WTC11 (cell line): Measurements from ENCODE around the gene ZNF606. TPM values are rescaled to one million over a fixed set of nuclear protein-coding genes. Genes with fewer than 3 reads are reported as not detected.

Experiments used
- ATAC-seq: fragments of 200-7000 bp; cut with Tn5 transposase; 2 replicates; pipeline ENCODE4 v1.10.0; 2021; ENCODE audit warnings: mild to moderate bottlenecking, moderate library complexity
- CTCF ChIA-PET: fragments of 300-600 bp; sonication (Branson Sonifier 250); formaldehyde crosslinking; loops from one replicate; lab custom pipeline; 2021; ENCODE audit warnings: antibody characterized with exemption; lab: Charles Lee
- POLR2A ChIA-PET: fragments of 350-600 bp; sonication (Branson Sonifier 250); formaldehyde crosslinking; loops from one replicate; lab custom pipeline; 2021; ENCODE audit warnings: antibody characterized with exemption; lab: Charles Lee
- DNase-seq: peaks from one replicate; pipeline ENCODE4 v3.0.0; 2021; ENCODE audit warnings: low spot score
- H3K27ac Mint-ChIP-seq: 2 replicates; pipeline ENCODE4 v1.8.0; 2021; ENCODE audit warnings: mixed read lengths
- H3K27me3 Mint-ChIP-seq: 2 replicates; pipeline ENCODE4 v1.8.0; 2021; ENCODE audit warnings: low read depth, mild to moderate bottlenecking, moderate library complexity, mixed read lengths
- H3K36me3 Mint-ChIP-seq: 2 replicates; pipeline ENCODE4 v1.8.0; 2021; ENCODE audit warnings: mixed read lengths
- H3K4me1 Mint-ChIP-seq: 2 replicates; pipeline ENCODE4 v1.8.0; 2022; ENCODE audit warnings: mixed read lengths
- H3K4me3 Mint-ChIP-seq: 2 replicates; pipeline ENCODE4 v1.8.0; 2021; ENCODE audit warnings: mild to moderate bottlenecking, moderate library complexity, mixed read lengths
- H3K9me3 Mint-ChIP-seq: 2 replicates; pipeline ENCODE4 v1.8.0; 2021; ENCODE audit warnings: mixed read lengths
- ATF1 ChIP-seq: sonication (generic); formaldehyde crosslinking; IDR thresholded peaks from 2 replicates; pipeline ENCODE4 v1.8.1; 2023; ENCODE audit warnings: mild to moderate bottlenecking, moderate library complexity, missing genetic modification reagents
- CBFB ChIP-seq: sonication (generic); formaldehyde crosslinking; IDR thresholded peaks from 2 replicates; pipeline ENCODE4 v1.8.1; 2022; ENCODE audit warnings: mild to moderate bottlenecking, low read depth, missing genetic modification reagents
- CREB1 ChIP-seq: sonication (generic); formaldehyde crosslinking; IDR thresholded peaks from 2 replicates; pipeline ENCODE4 v1.8.0; 2023; ENCODE audit warnings: mild to moderate bottlenecking, missing genetic modification reagents
- E2F4 ChIP-seq: sonication (generic); formaldehyde crosslinking; IDR thresholded peaks from 2 replicates; pipeline ENCODE4 v1.8.1; 2022; ENCODE audit warnings: low read depth, mild to moderate bottlenecking, moderate library complexity, missing genetic modification reagents, borderline replicate concordance
- ELF4 ChIP-seq: sonication (generic); formaldehyde crosslinking; IDR thresholded peaks from 2 replicates; pipeline ENCODE4 v1.8.1; 2022; ENCODE audit warnings: low read depth, mild to moderate bottlenecking, moderate library complexity, missing genetic modification reagents
- FOXJ3 ChIP-seq: sonication (generic); formaldehyde crosslinking; IDR thresholded peaks from 2 replicates; pipeline ENCODE4 v1.9.0; 2021; ENCODE audit warnings: missing genetic modification reagents, mild to moderate bottlenecking, borderline replicate concordance
- GRHL2 ChIP-seq: fragments of 250-450 bp; sonication (Bioruptor Pico); IDR thresholded peaks from 2 replicates; pipeline ENCODE4 v1.8.0; 2022; ENCODE audit warnings: mild to moderate bottlenecking, moderate library complexity; ENCODE audit not compliant: insufficient replicate concordance, severe bottlenecking
- JUN ChIP-seq: sonication (generic); formaldehyde crosslinking; IDR thresholded peaks from 2 replicates; pipeline ENCODE4 v1.8.0; 2023; ENCODE audit warnings: mild to moderate bottlenecking, missing genetic modification reagents
- MYBL2 ChIP-seq: sonication (generic); formaldehyde crosslinking; IDR thresholded peaks from 2 replicates; pipeline ENCODE4 v1.8.1; 2023; ENCODE audit warnings: mild to moderate bottlenecking, moderate library complexity, missing genetic modification reagents
- NFE2L1 ChIP-seq: sonication (generic); formaldehyde crosslinking; IDR thresholded peaks from 2 replicates; pipeline ENCODE4 v1.8.1; 2023; ENCODE audit warnings: missing genetic modification reagents
- PRDM15 ChIP-seq: sonication (generic); formaldehyde crosslinking; IDR thresholded peaks from 2 replicates; pipeline ENCODE4 v1.8.0; 2022; ENCODE audit warnings: missing genetic modification reagents
- SMAD3 ChIP-seq: sonication (generic); formaldehyde crosslinking; IDR thresholded peaks from 2 replicates; pipeline ENCODE4 v1.8.0; 2022; ENCODE audit warnings: missing genetic modification reagents, mild to moderate bottlenecking, borderline replicate concordance
- TP53 ChIP-seq: sonication (generic); formaldehyde crosslinking; IDR thresholded peaks from 2 replicates; pipeline ENCODE4 v1.8.1; 2023; ENCODE audit warnings: mild to moderate bottlenecking, missing genetic modification reagents
- ZBTB43 ChIP-seq: sonication (generic); formaldehyde crosslinking; IDR thresholded peaks from 2 replicates; pipeline ENCODE4 v1.8.1; 2023; ENCODE audit warnings: mild to moderate bottlenecking, missing genetic modification reagents
- ZNF219 ChIP-seq: sonication (generic); formaldehyde crosslinking; IDR thresholded peaks from 2 replicates; pipeline ENCODE4 v1.8.0; 2023; ENCODE audit warnings: missing genetic modification reagents, mild to moderate bottlenecking, borderline replicate concordance
- ZNF425 ChIP-seq: fragments of 250-450 bp; sonication (Bioruptor Pico); conservative IDR thresholded peaks from 2 replicates; pipeline ENCODE4 v1.9.0; 2021; ENCODE audit warnings: mild to moderate bottlenecking
- ZNF532 ChIP-seq: fragments of 250-450 bp; sonication (Bioruptor Pico); IDR thresholded peaks from 2 replicates; pipeline ENCODE4 v1.9.0; 2021; ENCODE audit warnings: mild to moderate bottlenecking, borderline replicate concordance
- total RNA-seq: library from RNA; stranded (reverse); gene quantifications from 3 replicates; pipeline ENCODE4 v1.2.3, GENCODE V29; 2021
- TF ChIP-seq, protein P1 (sequence below): fragments of 250-450 bp; sonication (Bioruptor Pico); IDR thresholded peaks from 2 replicates; pipeline ENCODE4 v1.9.0; 2021; ENCODE audit warnings: mild to moderate bottlenecking
- TF ChIP-seq, protein P2 (sequence below): sonication (generic); formaldehyde crosslinking; IDR thresholded peaks from 2 replicates; pipeline ENCODE4 v1.8.1; 2023; ENCODE audit warnings: mild to moderate bottlenecking, missing genetic modification reagents, moderate library complexity
- TF ChIP-seq, protein P3 (sequence below): sonication (generic); formaldehyde crosslinking; IDR thresholded peaks from 2 replicates; pipeline ENCODE4 v1.8.1; 2022; ENCODE audit warnings: mild to moderate bottlenecking, moderate library complexity, missing genetic modification reagents

Gene ZNF606
- total RNA-seq, 1 experiment from 2014 or later: 26.1 TPM

DNA sequence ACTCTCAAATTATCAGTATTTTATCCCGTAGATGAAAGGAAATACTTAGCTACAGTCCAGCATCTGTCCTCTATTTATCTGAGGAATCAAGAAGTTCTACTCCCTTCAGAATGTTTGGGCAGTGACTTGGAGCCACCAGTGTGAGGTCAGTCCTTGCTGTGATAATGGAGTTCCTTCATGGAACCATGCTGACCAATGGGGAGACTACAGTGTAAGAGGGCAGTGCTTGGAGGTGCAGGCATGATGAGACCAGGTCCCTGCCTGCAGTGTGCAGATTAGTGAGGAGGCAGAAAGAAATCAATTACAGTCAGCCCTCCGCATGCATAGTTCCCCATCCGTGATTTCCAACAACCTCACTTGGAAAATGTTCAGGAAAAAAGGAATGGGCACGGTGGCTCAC, 28.2 kb downstream of the ZNF606 start, which contains the start of gene C19orf18 (continued):
- no peak for TF ChIP-seq E2F4
- TF ChIP-seq JUN (CRISPR knock-in tag): no peak
- TF ChIP-seq NFE2L1 (CRISPR knock-in tag): no peak
- no peak for TF ChIP-seq SMAD3 (CRISPR knock-in tag)
- no peak for TF ChIP-seq CBFB (CRISPR knock-in tag)

DNA sequence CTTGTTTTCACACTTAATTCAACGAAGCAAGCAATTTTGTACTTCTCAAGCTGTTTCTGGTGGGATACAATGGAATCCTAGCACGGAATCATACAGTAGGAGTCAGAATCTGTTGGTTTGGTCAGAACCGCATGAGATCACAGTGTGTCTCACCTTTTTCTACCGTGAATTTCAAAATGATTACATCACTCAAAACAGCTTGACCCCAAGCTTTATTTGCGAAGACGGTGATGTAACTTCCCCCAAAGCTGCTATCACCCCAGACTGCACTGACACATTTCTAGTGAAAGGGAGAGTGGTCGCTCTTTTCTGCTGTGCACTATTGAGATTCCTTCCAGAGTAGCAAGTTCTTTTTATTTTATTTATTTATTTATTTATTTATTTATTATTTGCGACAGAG, 37.9 kb downstream of the ZNF606 start:
- ChIA-PET CTCF (interaction anchor here (1.0 kb wide), 1 partner anchor 48 kb away, joined by 3 read pairs; no protein-coding TSS in a partner anchor), POLR2A (no interaction called here)
- peaks cover 51% of the 10 kb centered on the region for H3K9me3 Mint-ChIP-seq

More for the DNA sequence above, 37.9 kb downstream of the ZNF606 start:
- Mint-ChIP-seq H3K36me3 (peaks cover 28% of the 10 kb centered on the region), H3K27ac (no peak overlapping the region), H3K27me3 (peaks cover 16% of the 10 kb centered on the region), H3K4me1 (no peaks in the 10 kb centered on the region), H3K4me3 (no peak overlapping the region)
- no peak for ATAC-seq
- TF ChIP-seq MYBL2 (CRISPR knock-in tag) (no peak), PRDM15 (no peak), ATF1 (CRISPR knock-in tag) (no peak), ZBTB43 (CRISPR knock-in tag) (no peak), ZNF219 (CRISPR knock-in tag) (no peak), FOXJ3 (CRISPR knock-in tag) (no peak), ELF4 (no peak), CREB1 (CRISPR knock-in tag) (no peak), GRHL2 (no peak), ZNF425 (CRISPR knock-in tag) (no peak), NFE2L1 (CRISPR knock-in tag) (no peak), TP53 (CRISPR knock-in tag) (no peak), ZNF532 (no peak)
- TF ChIP-seq, protein P1, sequence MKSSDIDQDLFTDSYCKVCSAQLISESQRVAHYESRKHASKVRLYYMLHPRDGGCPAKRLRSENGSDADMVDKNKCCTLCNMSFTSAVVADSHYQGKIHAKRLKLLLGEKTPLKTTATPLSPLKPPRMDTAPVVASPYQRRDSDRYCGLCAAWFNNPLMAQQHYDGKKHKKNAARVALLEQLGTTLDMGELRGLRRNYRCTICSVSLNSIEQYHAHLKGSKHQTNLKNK: no peak
- TF ChIP-seq, protein P2, sequence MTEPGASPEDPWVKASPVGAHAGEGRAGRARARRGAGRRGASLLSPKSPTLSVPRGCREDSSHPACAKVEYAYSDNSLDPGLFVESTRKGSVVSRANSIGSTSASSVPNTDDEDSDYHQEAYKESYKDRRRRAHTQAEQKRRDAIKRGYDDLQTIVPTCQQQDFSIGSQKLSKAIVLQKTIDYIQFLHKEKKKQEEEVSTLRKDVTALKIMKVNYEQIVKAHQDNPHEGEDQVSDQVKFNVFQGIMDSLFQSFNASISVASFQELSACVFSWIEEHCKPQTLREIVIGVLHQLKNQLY (CRISPR knock-in tag): no peak
- TF ChIP-seq, protein P3, sequence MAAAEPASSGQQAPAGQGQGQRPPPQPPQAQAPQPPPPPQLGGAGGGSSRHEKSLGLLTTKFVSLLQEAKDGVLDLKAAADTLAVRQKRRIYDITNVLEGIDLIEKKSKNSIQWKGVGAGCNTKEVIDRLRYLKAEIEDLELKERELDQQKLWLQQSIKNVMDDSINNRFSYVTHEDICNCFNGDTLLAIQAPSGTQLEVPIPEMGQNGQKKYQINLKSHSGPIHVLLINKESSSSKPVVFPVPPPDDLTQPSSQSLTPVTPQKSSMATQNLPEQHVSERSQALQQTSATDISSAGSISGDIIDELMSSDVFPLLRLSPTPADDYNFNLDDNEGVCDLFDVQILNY (CRISPR knock-in tag): no peak
- DNase-seq: no peak
